GM19193 (cell line): Measurements from ENCODE around the gene NHERF2.

Experiments
- POLR2A ChIP-seq: IDR thresholded peaks from 4 replicates; pipeline ENCODE4 v1.6.1; 2011; ENCODE audit not compliant: insufficient read depth, insufficient read length; ENCODE audit errors: extremely low read depth

NHERF2 gene

DNA sequence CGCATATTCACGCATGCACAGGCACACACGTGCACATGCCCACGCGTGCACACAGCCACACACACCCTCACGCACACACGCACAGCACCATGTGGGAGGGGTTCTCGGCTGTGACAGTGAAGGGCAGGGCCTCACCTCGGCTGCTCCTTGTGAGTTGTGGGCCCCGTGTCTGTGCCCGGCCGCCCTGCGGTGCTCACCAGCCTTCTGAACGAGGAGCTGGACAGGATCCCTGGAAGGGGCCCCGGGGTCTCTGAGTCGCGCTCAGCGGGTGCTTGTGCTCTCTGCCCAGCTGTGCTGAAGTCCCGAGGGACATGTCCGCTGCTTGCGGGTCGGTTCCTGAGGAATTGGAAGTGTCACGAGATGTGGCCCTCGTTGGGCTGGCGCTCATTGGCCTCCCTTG lies 37.2 kb downstream of the NHERF2 start:
- TF ChIP-seq POLR2A = no peak

DNA sequence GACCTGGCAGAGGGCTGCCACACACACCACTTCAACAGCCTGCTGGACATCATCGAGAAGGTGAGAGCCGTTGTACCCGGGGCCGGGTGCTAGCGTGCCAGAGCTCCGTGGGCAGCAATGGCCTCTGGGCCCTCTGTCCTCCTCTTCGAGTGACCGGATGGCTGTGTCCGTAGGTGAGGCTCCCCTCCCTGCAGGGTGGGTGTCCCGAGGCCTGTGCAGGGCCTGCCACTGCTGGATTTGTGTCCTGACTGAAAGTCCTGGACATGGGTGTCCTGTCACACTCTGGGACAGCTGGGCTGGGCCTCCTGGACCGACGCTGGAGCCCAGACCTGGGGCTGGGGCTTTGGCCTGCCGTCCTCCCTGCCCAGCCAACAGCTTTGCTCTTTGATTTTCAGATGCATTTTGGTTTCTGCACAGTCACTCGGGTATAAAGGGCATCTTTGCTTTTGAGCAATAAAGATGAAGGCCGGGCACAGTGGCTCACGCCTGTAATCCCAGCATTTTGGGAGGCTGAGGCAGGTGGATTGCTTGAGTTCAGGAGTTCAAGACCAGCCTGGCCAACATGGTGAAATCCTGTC lies 37.8 kb downstream of the NHERF2 start:
- no peak for TF ChIP-seq POLR2A

DNA sequence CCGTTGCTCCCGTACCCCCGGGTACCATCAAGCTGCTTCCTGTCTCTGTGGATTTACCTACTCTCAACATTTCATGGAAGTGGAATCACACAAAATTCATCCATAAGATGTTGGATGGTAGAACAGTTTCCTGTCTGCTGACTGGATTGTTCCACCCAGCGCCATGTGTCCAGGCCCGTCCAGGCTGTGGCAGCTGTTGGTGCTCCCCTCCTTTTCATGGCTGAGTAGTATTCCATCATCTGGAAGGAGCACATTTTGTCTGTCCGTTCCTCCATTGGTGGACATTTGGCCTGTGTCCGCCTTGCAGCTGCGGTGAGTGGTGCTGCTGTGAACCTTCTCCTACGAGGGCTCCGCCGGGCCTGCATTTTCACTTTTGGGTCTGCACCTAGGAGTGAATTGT lies 39.4 kb downstream of the NHERF2 start:
- no peak for TF ChIP-seq POLR2A

DNA sequence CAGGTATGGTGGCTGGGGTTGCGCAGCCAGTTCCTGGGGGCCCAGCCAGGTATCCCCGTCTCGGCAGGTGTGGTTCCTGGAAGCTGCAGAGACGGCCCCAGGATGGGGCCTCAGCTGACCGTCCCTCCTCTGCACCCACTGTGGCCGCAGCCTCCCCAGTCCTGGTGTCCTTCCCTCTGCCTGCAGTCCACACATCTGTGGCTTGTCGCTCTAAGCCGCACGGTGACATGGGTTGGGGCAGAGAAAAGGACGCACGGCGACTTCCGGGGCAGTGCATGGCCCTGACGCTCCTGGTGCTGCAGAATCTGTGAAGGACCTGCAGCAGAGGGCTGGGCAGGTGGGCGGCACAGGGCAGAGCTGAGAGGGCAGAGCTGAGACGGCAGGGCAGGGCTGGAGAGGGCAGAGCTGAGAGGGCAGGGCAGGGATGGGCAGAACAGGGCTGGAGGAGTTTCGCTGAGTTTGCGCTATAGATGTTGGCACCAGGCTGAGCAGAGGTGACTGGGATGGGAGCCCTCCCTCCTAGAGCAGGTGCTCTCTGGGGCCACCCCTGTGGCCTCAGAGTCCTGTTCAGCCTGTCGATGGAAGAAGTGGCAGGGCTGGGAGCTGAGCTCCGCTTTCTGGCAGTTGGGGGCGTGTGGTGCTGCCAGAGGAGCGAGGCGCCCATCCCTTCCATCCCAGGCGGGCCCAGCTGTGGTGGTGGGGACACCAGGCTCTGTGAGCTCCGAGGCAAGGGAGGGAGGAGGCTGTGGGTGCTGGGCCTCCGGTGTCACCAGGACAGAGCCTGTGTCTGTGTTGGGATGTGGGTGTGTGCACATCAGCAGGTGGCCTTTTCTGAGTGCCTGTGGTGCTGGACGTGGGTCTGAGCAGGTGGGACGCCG lies 44.1 kb downstream of the NHERF2 start:
- no peak for TF ChIP-seq POLR2A

DNA sequence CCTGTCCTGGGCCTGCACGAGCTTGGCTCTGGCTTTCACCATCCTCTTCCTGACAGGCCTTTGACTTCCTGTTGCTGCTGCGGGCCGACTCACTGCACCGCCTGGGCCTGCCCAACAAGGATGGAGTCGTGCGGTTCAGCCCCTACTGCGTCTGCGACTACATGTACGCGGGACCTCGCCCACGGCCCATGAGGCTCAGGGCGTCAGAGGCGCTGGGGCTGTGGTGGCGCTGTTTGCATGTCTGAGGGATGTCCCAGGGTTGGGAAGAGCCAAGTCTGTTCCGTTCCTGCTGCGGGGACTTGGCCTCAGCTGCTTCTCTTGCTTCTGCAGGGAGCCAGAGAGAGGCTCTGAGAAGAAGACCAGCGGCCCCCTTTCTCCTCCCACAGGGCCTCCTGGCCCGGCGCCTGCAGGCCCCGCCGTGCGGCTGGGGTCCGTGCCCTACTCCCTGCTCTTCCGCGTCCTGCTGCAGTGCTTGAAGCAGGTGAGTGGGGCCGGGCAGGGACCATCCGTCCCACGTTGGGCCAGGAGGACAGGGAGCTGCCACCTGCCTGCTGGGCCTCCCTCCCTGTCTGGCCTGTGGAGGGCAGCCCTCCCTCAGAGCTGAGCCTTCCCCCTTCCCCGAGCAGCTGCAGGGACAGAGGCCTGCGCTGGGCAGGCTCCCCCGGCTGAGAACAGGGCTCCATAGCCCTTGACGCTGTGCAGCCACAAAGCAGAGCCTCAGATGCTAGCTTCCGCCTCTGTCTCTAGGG lies 44.9 kb downstream of the NHERF2 start:
- TF ChIP-seq POLR2A = no peak

DNA sequence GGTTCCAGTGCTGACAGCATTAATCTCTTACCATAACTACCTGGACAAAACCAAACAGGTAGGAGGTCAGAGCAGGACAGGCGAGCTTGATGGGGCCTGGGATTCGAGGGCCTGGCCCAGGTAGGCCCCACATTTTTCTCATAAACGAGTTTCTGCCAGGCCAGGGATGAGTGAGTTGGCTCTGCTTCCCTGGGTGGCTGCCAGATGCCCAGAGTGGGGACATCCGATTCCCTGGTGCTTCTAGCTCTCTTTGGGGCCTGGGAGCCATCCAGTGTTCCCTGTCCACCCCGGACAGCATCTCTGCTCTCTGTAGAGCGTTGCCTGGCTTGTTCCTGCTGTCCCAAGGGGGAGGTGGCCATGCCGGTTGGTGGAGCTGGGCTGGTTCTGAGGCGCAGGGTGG lies 46.2 kb downstream of the NHERF2 start:
- TF ChIP-seq POLR2A = no peak

DNA sequence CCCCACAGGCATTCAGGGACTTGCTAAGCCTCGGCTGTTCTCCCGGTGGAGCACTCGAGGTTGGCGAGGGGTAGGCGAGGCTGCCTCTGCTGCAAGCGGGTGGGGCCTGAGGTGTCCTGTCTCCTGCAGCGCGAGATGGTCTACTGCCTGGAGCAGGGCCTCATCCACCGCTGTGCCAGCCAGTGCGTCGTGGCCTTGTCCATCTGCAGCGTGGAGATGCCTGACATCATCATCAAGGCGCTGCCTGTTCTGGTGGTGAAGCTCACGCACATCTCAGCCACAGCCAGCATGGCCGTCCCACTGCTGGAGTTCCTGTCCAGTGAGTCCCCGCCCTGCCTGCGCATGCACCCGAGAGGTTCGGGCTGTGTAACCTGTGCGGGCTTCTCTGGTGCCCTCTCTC lies 47.4 kb downstream of the NHERF2 start:
- no peak for TF ChIP-seq POLR2A

DNA sequence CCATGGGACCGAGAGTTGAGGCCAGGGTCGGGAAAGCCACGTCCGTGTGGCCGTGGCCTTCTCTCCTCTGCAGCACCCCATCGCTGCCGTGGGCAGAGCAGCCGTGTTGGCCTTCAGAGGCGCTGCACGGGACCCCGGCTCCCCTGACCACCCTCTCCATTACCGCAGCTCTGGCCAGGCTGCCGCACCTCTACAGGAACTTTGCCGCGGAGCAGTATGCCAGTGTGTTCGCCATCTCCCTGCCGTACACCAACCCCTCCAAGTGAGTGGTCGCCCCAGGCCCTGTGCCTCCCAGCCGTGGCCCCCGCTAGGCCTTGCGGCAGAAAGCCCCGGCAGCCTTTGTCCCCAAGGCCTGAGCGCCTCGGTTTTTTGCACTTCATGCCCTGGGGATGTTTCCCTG lies 48.9 kb downstream of the NHERF2 start:
- no peak for TF ChIP-seq POLR2A

DNA sequence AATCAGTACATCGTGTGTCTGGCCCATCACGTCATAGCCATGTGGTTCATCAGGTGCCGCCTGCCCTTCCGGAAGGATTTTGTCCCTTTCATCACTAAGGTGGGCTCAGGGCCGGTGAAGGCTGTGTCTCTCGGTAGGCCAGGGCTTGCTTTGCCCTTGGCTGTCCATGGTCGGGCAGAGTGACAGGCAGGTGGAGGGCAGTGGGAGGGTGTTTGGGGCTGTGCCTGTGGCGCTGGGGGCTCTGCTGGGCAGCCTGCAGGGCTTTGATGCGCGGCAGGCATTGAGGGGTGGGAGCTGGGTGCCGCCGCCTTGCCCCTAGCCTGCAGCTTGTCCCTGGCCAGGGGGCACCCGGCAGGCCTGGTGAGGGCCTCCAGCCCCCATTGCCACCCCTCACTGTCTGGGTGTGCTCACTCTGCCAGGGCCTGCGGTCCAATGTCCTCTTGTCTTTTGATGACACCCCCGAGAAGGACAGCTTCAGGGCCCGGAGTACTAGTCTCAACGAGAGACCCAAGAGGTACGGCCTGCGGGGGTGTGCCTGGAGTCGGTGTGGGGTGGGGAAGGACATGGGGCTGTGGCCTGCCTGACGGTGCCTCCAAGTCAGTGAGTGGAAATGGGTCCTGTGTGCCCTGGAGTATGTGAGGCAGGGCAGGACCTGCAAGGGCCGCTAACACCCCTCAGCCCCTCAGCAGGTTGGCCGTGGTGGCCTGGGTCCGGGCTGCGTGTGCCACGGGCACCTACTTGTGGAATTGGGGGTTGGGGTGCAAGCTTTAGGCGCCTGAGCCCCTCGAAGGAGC lies 49.6 kb downstream of the NHERF2 start:
- no peak for TF ChIP-seq POLR2A

DNA sequence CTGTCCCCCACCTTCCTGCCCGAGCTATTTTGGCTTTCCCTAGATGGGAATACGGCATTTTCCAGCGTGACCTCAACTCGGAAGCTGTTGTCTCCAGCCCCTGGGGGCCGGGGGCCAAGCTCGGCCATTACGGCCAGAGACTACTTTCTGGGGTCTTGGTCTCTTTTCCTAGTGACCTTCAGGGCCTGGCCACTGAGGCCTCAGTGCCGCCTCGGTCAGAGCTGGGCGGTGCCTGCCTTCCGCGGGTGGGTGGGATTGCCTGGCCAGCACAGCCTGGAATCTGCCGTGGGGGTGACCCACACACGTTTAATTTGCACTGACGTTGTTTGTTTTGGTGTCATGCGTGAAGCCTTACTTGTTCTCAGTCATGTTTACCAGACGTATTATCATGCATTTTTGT lies 50.3 kb downstream of the NHERF2 start:
- no peak for TF ChIP-seq POLR2A

DNA sequence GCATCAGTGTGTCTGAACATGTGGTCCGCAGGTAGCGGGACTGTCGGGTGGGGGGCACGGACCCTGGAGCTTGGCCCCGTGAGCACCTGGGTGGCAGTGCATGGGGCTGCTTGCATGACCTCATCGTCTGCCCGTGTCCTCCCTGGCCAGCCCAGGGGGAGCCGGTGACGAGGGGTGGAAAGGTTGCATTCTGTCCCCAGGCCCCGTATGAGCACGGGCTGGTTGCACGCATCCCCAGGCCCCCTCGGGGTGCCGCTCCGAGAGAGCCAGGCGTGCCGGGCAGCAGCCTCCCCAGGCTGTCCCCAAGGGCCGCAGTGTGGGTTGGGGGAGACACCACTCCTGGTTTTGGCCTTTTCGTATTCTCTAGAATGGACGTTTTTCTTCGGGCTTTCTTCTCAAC lies 51.0 kb downstream of the NHERF2 start:
- TF ChIP-seq POLR2A = no peak

DNA sequence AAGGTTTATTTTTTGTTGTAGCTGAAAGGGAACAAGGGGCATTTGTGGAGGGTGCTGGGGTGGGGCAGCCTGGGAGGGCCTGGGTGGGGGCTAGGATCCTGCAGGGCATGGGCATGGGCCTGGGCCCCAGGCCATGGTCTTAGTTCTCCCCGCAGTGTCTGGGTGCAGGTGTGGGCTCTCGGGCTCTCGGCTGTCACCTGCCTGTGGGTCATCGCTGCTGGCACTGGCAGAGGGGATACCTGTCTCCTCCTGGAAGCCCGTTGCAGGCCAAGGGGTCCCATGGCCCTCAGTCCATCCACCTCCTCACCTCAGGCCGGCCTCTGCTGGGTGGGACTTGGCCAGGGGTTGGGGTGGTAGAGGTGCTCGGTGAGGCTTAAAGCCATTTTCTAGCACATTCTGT lies 51.4 kb downstream of the NHERF2 start:
- TF ChIP-seq POLR2A = no peak

DNA sequence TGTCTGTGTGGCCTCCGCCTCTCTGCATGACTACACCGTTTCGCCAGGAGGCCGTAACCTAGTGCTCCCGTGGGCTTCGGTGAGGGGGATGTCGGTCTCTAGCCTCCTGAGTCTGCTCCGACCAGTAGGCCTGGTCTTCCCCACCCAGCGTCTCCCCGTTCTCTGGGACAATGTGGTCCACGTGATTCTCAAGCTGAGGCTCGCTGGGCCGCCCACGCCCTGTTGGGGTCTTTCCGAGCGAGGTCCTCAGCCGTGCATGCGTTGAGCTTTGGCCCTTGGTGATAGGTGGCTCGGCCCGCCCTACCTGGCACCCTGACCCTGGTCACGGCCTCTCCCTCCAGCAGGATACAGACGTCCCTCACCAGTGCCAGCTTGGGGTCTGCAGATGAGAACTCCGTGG lies 52.0 kb downstream of the NHERF2 start:
- no peak for TF ChIP-seq POLR2A

DNA sequence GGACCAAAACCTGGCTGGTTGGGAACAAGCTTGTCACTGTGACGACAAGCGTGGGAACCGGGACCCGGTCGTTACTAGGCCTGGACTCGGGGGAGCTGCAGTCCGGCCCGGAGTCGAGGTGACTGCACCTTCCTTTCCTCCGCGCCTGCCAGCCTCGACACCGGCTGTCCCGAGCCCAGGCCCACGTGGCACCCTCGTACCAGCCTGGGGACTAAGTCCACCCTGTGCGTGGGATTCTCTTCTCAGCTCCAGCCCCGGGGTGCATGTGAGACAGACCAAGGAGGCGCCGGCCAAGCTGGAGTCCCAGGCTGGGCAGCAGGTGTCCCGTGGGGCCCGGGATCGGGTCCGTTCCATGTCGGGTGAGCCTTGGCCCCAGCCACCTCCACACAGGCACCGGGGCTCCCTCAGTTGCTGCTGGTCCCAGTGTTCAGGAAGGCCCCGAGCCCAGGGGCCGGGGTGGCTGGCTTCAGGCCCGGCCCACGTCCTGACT lies 52.7 kb downstream of the NHERF2 start:
- no peak for TF ChIP-seq POLR2A

DNA sequence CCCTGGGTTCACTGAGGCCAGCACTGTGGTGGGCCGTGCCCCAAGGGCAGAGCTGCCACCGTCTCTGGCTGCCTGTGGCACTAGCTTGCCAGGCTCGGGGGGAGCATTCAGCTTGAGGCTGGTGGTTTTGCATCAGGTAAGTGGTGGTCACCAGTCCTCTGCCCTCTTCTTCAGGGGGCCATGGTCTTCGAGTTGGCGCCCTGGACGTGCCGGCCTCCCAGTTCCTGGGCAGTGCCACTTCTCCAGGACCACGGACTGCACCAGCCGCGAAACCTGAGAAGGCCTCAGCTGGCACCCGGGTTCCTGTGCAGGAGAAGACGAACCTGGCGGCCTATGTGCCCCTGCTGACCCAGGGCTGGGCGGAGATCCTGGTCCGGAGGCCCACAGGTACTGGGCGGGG lies 53.3 kb downstream of the NHERF2 start:
- TF ChIP-seq POLR2A = no peak
